Endodermal cell (in vitro differentiated cells): ENCODE results near the gene COL4A4. TPM values are rescaled to one million over a fixed set of nuclear protein-coding genes. Genes with fewer than 3 reads are reported as not detected.
A peak's percentile ranks its signal among the peaks of the same experiment; 100 is the strongest.

Source experiments
- DNase-seq: peaks from one replicate; pipeline ENCODE4 v3.0.0-alpha.2; 2017
- H3K27ac ChIP-seq: 2 replicates; pipeline ENCODE4 v1.5.1; 2013; ENCODE audit warnings: mild to moderate bottlenecking, low read depth, low read length, moderate library complexity
- H3K27me3 ChIP-seq: 2 replicates; pipeline ENCODE4 v1.6.1; 2013; ENCODE audit warnings: mild to moderate bottlenecking, low read length, moderate library complexity; ENCODE audit not compliant: insufficient read depth, control insufficient read depth, poor library complexity, severe bottlenecking
- H3K36me3 ChIP-seq: 2 replicates; pipeline ENCODE4 v1.7.0; 2013; ENCODE audit warnings: mild to moderate bottlenecking, low read length, moderate library complexity; ENCODE audit not compliant: control insufficient read depth, insufficient read depth
- H3K4me1 ChIP-seq: one replicate; pipeline ENCODE4 v1.7.0; 2013; ENCODE audit warnings: low read length; ENCODE audit not compliant: control insufficient read depth, insufficient read depth
- H3K4me3 ChIP-seq: 2 replicates; pipeline ENCODE4 v1.5.1; 2013; ENCODE audit warnings: mild to moderate bottlenecking, low read length, moderate library complexity
- H3K9ac ChIP-seq: 2 replicates; pipeline ENCODE4 v1.6.1; 2013; ENCODE audit warnings: mild to moderate bottlenecking, low read length, moderate library complexity; ENCODE audit not compliant: poor library complexity, severe bottlenecking; ENCODE audit errors: extremely low read depth
- H3K9me3 ChIP-seq: 2 replicates; pipeline ENCODE4 v1.6.1; 2013; ENCODE audit warnings: mild to moderate bottlenecking, low read length, moderate library complexity; ENCODE audit not compliant: control insufficient read depth
- H3K27ac Mint-ChIP-seq: 2 replicates; pipeline ENCODE4 v1.8.0; 2020; ENCODE audit warnings: mixed read lengths
- H3K27me3 Mint-ChIP-seq: 2 replicates; pipeline ENCODE4 v1.8.0; 2021; ENCODE audit warnings: mild to moderate bottlenecking, mixed read lengths; ENCODE audit not compliant: insufficient read depth
- H3K36me3 Mint-ChIP-seq: 2 replicates; pipeline ENCODE4 v1.8.0; 2020; ENCODE audit warnings: low read depth, mixed read lengths
- H3K4me1 Mint-ChIP-seq: 2 replicates; pipeline ENCODE4 v1.8.0; 2020; ENCODE audit warnings: mixed read lengths
- H3K4me3 Mint-ChIP-seq: 2 replicates; pipeline ENCODE4 v1.8.0; 2020; ENCODE audit warnings: mild to moderate bottlenecking, moderate library complexity, mixed read lengths
- H3K9me3 Mint-ChIP-seq: 2 replicates; pipeline ENCODE4 v1.8.0; 2020; ENCODE audit warnings: mild to moderate bottlenecking, mixed read lengths
- CTCF ChIP-seq: fragments of 200-600 bp; sonication (generic); conservative IDR thresholded peaks from 2 replicates; pipeline ENCODE4 v1.5.0; 2021; ENCODE audit warnings: antibody characterized with exemption, mild to moderate bottlenecking
- whole genome bisulfite sequencing, 2 experiments: methylation state at CpG; one replicate each; pipeline versions ENCODE4 v1.1.5 to v1.1.7; 2013; ENCODE audit warnings: missing lambda C conversion rate in 2 of 2, mixed read lengths in 1 of 2; ENCODE audit not compliant: insufficient coverage in 1 of 2, insufficient read length in 1 of 2; 5-methylcytosine and 5-hydroxymethylcytosine counted together
- total RNA-seq, 2 donors: library from RNA; stranded (reverse); fragmentation: NEBNext Ultra II Directional in 1 of 2; extraction: Animal tissue kit (Norgen Biotek cat#: 25700) in 1 of 2; gene quantifications; 2 replicates in 1 of 2; 3 replicates in 1 of 2; pipeline ENCODE4 v1.2.1, GENCODE V29; 2021

COL4A4 gene
- total RNA-seq, 2 donors from 2014 or later = 2.2 to 2.9 TPM

- Mint-ChIP-seq H3K27ac (no peak overlapping the region), H3K9me3 (peaks cover 3% of the 10 kb centered on the region), H3K27me3 (no peaks in the 10 kb centered on the region), H3K36me3 (peaks cover 3% of the 10 kb centered on the region), H3K4me3 (no peak overlapping the region), H3K4me1 (peaks cover 27% of the 10 kb centered on the region)
- no peak overlapping the region for H3K4me3 ChIP-seq
- TF ChIP-seq CTCF = no peak
- no peaks in the 10 kb centered on the region for H3K9me3 ChIP-seq
- DNase-seq = no peak
- no peak overlapping the region for H3K9ac ChIP-seq
- H3K4me1 ChIP-seq = peaks cover 9% of the 10 kb centered on the region
- no peaks in the 10 kb centered on the region for H3K36me3 ChIP-seq
- WGBS, 2 experiments = 95% methylated on average over 3 to 4 of the region's 4 CpGs
- H3K27me3 ChIP-seq = no peaks in the 10 kb centered on the region
- no peak overlapping the region for H3K27ac ChIP-seq
Observed at GRCh38 chr2:227099340-227099739, 64.7 kb downstream of the COL4A4 start.

- Mint-ChIP-seq H3K27ac (no peak overlapping the region), H3K9me3 (peaks cover 3% of the 10 kb centered on the region), H3K4me1 (peaks cover 27% of the 10 kb centered on the region), H3K27me3 (no peaks in the 10 kb centered on the region), H3K36me3 (peaks cover 3% of the 10 kb centered on the region), H3K4me3 (no peak overlapping the region)
- no peaks in the 10 kb centered on the region for H3K36me3 ChIP-seq
- WGBS, 2 experiments = 60 to 89% methylated on average over 1 to 2 of the region's 2 CpGs
- H3K9me3 ChIP-seq = no peaks in the 10 kb centered on the region
- no peak for DNase-seq
- no peak overlapping the region for H3K27ac ChIP-seq
- TF ChIP-seq CTCF = no peak
- H3K27me3 ChIP-seq = no peaks in the 10 kb centered on the region
- H3K9ac ChIP-seq = no peak overlapping the region
- H3K4me1 ChIP-seq = peaks cover 9% of the 10 kb centered on the region
- no peak overlapping the region for H3K4me3 ChIP-seq
Observed at GRCh38 chr2:227098162-227098515, 65.9 kb downstream of the COL4A4 start.

- H3K4me1 Mint-ChIP-seq = peaks cover 27% of the 10 kb centered on the region
- Histone ChIP-seq H3K36me3 (no peaks in the 10 kb centered on the region), H3K27ac (no peak overlapping the region), H3K27me3 (no peaks in the 10 kb centered on the region), H3K4me1 (peaks cover 9% of the 10 kb centered on the region), H3K9ac (no peak overlapping the region), H3K4me3 (no peak overlapping the region), H3K9me3 (no peaks in the 10 kb centered on the region)
- H3K36me3 Mint-ChIP-seq = peaks cover 3% of the 10 kb centered on the region
- TF ChIP-seq CTCF = no peak
- no peak for DNase-seq
- no peaks in the 10 kb centered on the region for H3K27me3 Mint-ChIP-seq
- H3K4me3 Mint-ChIP-seq = no peak overlapping the region
- WGBS, 2 experiments = 81 to 87% methylated on average over 2 to 3 of the region's 5 CpGs
- H3K9me3 Mint-ChIP-seq = peaks cover 3% of the 10 kb centered on the region
- H3K27ac Mint-ChIP-seq = peak overlapping the region; percentile 3
Observed at GRCh38 chr2:227097495-227098161, 66.4 kb downstream of the COL4A4 start.
